ENCODE measurements around the gene RAB26. TPM values are rescaled to one million over a fixed set of nuclear protein-coding genes. Genes with fewer than 3 reads are reported as not detected.

RAB26 gene
- total and polyA plus RNA-seq, 2 of the 13 experiments (the other 11 are each of a cell fraction or from before 2014, with no cell fraction given) = 0.86 to 3.6 TPM

- TF ChIP-seq U2AF1 (optimal IDR thresholded peaks at IDR 0.05; ENCODE audit: low read depth, low read length) = peak; percentile 94
- peak; percentile 40; the same call in 1 of the 2 replicates for TF ChIP-seq LBX2 (CRISPR knock-in tag; IDR thresholded peaks at IDR 0.05; ENCODE audit: borderline replicate concordance)
- 0 out of 2 replicates have a peak, but pooled peaks have one; percentile 38 for TF ChIP-seq ZNF878 (CRISPR knock-in tag; IDR thresholded peaks at IDR 0.05)
- 0 out of 2 replicates have a peak, but pooled peaks have one; percentile 78 for TF ChIP-seq ZC3H4 (CRISPR knock-in tag; IDR thresholded peaks at IDR 0.05; ENCODE audit: borderline replicate concordance)
- peak; percentile 84; the same call in 1 of the 2 replicates for TF ChIP-seq CHCHD3 (CRISPR knock-in tag; IDR thresholded peaks at IDR 0.05)
- TF ChIP-seq NR2F1 (CRISPR knock-in tag; IDR thresholded peaks at IDR 0.05) = peak in 1 of 2 experiments; percentile 70; a peak in 2 of 4 replicates
- TF ChIP-seq NFIC (IDR thresholded peaks at IDR 0.05; ENCODE audit: low read length) = no peak
- TF ChIP-seq MEF2D (CRISPR knock-in tag; IDR thresholded peaks at IDR 0.05) = 0 out of 2 replicates have a peak, but pooled peaks have one; percentile 37
- TF ChIP-seq ETV6 (CRISPR knock-in tag; conservative IDR thresholded peaks at IDR 0.05) = 0 out of 2 replicates have a peak, but pooled peaks have one; percentile 78
- 0 out of 2 replicates have a peak, but pooled peaks have one; percentile 46 for TF ChIP-seq CBFB (CRISPR knock-in tag; IDR thresholded peaks at IDR 0.05)
- peak; percentile 67; the same call in 1 of the 2 replicates for TF ChIP-seq TBX2 (CRISPR knock-in tag; IDR thresholded peaks at IDR 0.05; ENCODE audit: borderline replicate concordance)
- peak; percentile 67; the same call in 1 of the 2 replicates for TF ChIP-seq ATF7-NPFF (CRISPR knock-in tag; IDR thresholded peaks at IDR 0.05; ENCODE audit: low read depth)
- peak; percentile 48; the same call in 1 of the 2 replicates for TF ChIP-seq HDAC2 (CRISPR knock-in tag; IDR thresholded peaks at IDR 0.05)
- no peak for TF ChIP-seq ZNF740 (CRISPR knock-in tag; IDR thresholded peaks at IDR 0.05)
- TF ChIP-seq NR1H2 (CRISPR knock-in tag; IDR thresholded peaks at IDR 0.05; ENCODE audit: borderline replicate concordance, low read depth) = no peak
- TF ChIP-seq TEAD2 (CRISPR knock-in tag; IDR thresholded peaks at IDR 0.05) = no peak
- TF ChIP-seq ZNF704 (CRISPR knock-in tag; IDR thresholded peaks at IDR 0.05; ENCODE audit: borderline replicate concordance) = 0 out of 2 replicates have a peak, but pooled peaks have one; percentile 63
- TF ChIP-seq MXI1 (IDR thresholded peaks at IDR 0.05; ENCODE audit: borderline replicate concordance, low read depth, low read length) = peak; percentile 91; the same call in 2 of the 3 replicates
- TF ChIP-seq ZNF317 (CRISPR knock-in tag; IDR thresholded peaks at IDR 0.05) = peak; percentile 88
- no peak for TF ChIP-seq DPF2 (CRISPR knock-in tag; IDR thresholded peaks at IDR 0.05; ENCODE audit: borderline replicate concordance, low read depth)
- no peak for TF ChIP-seq FUBP1 (CRISPR knock-in tag; IDR thresholded peaks at IDR 0.05; ENCODE audit: borderline replicate concordance)
- no peak for TF ChIP-seq ZNF432 (CRISPR knock-in tag; IDR thresholded peaks at IDR 0.05; ENCODE audit: borderline replicate concordance)
- no peak for TF ChIP-seq RBAK (CRISPR knock-in tag; IDR thresholded peaks at IDR 0.05)
- TF ChIP-seq YY1 (IDR thresholded peaks at IDR 0.05; ENCODE audit: insufficient read depth, insufficient replicate concordance, low read depth, low read length) = peak; percentile 67
- peak; percentile 97 for TF ChIP-seq THAP11 (CRISPR knock-in tag; IDR thresholded peaks at IDR 0.05)
- TF ChIP-seq CHD2 (IDR thresholded peaks at IDR 0.05; ENCODE audit: low read depth, low read length) = peak; percentile 45; the same call in 1 of the 2 replicates
Observed at GRCh38 chr16:2155091-2155950, 6.9 kb downstream of the RAB26 start, which contains the start of gene TRAF7 (continued).
